Skeletal muscle tissue (tissue), 4 donors: ENCODE data around the gene IQCK. TPM values are rescaled to one million over a fixed set of nuclear protein-coding genes. Genes with fewer than 3 reads are reported as not detected.
A peak's percentile ranks its signal among the peaks of the same experiment; 100 is the strongest.

Experiments
- H3K27ac ChIP-seq: one replicate; pipeline ENCODE4 v1.7.0; 2013; ENCODE audit warnings: mild to moderate bottlenecking, low read depth, low read length, inconsistent platforms
- H3K27me3 ChIP-seq, 3 donors: one replicate each; pipeline ENCODE4 v1.7.0; 2013; ENCODE audit warnings: low read length in 3 of 3; ENCODE audit not compliant: control insufficient read depth in 3 of 3, insufficient read depth in 3 of 3
- H3K36me3 ChIP-seq, 3 donors: one replicate each; pipeline ENCODE4 v1.7.0; 2013; ENCODE audit warnings: low read length in 3 of 3; ENCODE audit not compliant: control insufficient read depth in 3 of 3, insufficient read depth in 3 of 3
- H3K4me1 ChIP-seq, 3 donors: one replicate each; pipeline ENCODE4 v1.7.0; 2013; ENCODE audit warnings: low read length in 3 of 3, mild to moderate bottlenecking in 3 of 3; ENCODE audit not compliant: control insufficient read depth in 3 of 3, insufficient read depth in 3 of 3
- H3K4me3 ChIP-seq, 3 donors: one replicate each; pipeline ENCODE4 v1.7.0; 2013; ENCODE audit warnings: low read length in 3 of 3
- H3K9ac ChIP-seq, 3 donors: one replicate each; pipeline ENCODE4 v1.7.0; 2013; ENCODE audit warnings: low read length in 3 of 3, mild to moderate bottlenecking in 3 of 3, moderate library complexity in 2 of 3, low read depth in 1 of 3
- H3K9me3 ChIP-seq, 3 donors: one replicate each; pipeline ENCODE4 v1.7.0; 2013; ENCODE audit warnings: low read length in 3 of 3; ENCODE audit not compliant: control insufficient read depth in 3 of 3
- total RNA-seq: library from RNA; depleted of rRNA; stranded (reverse); fragments of >200 nt; gene quantifications from one replicate; pipeline ENCODE4 v1.2.3, GENCODE V29; 2014
- donor health status: Osteomylitis.

The IQCK gene
- total RNA-seq, 1 donor from 2014 or later: 10.4 TPM

DNA sequence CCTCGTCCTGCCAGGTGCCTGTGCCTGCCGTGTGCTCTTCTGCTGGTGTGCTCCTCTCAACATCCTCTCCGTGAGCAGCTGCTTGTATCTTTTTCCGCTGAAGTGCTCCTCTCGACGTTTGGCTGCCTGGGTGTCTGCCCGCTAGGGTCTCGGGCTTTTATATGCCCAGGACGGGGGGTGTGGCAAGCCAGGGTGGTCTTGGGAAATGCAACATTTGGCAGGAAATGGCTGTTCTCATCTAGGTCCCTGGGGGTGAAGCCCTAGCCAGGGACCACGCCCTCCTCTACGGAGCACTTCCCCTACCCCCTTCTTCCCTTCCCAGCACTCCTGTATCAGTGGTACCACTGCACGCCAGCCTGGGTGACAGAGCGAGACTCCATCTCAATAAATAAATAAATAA is 49.4 kb downstream of the IQCK start:
- no peak overlapping the region for H3K9ac ChIP-seq
- H3K4me1 ChIP-seq: no peaks in the 10 kb centered on the region
- no peaks in the 10 kb centered on the region for H3K9me3 ChIP-seq
- H3K27ac ChIP-seq: no peak overlapping the region
- peaks cover 0 to 2% (median 0%) of the 10 kb centered on the region in 3 donors for H3K36me3 ChIP-seq
- no peak overlapping the region for H3K4me3 ChIP-seq
- no peaks in the 10 kb centered on the region for H3K27me3 ChIP-seq

- peaks cover 0 to 2% (median 0%) of the 10 kb centered on the region in 3 donors for H3K36me3 ChIP-seq
- H3K4me3 ChIP-seq: no peak overlapping the region
- no peaks in the 10 kb centered on the region for H3K27me3 ChIP-seq
- H3K9ac ChIP-seq: no peak overlapping the region
- H3K4me1 ChIP-seq: no peaks in the 10 kb centered on the region
- H3K27ac ChIP-seq: no peak overlapping the region
- H3K9me3 ChIP-seq: no peaks in the 10 kb centered on the region
Observed at GRCh38 chr16:19769239-19769638, 51.2 kb downstream of the IQCK start.

- Histone ChIP-seq H3K9ac (no peak overlapping the region), H3K4me1 (no peaks in the 10 kb centered on the region), H3K4me3 (no peak overlapping the region), H3K9me3 (no peaks in the 10 kb centered on the region), H3K27ac (no peak overlapping the region), H3K36me3 (peaks cover 0 to 2% (median 0%) of the 10 kb centered on the region in 3 donors), H3K27me3 (no peaks in the 10 kb centered on the region)
Observed at GRCh38 chr16:19771040-19771439, 53.0 kb downstream of the IQCK start.

DNA sequence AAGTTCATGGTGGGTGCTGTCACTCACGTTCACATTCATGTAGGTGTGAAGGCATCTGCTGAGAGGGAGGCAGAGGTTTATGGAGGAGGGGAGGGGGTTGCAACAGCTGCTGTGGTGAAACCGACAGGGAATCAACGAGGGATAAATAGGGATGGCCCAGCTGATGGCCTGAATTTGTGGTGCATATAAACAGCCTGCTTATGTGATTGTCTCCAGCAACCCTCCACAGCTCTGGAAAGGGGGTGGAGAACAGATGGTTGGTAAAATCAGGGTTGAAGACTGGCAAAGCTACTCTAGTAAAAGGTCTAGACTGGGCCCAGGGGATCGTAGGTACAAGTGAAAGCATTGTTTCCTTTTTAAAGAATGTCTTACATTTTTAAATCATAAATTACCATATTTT is 53.7 kb downstream of the IQCK start:
- Histone ChIP-seq H3K9me3 (no peaks in the 10 kb centered on the region), H3K4me3 (no peak overlapping the region), H3K36me3 (peaks cover 0 to 2% (median 0%) of the 10 kb centered on the region in 3 donors), H3K27ac (no peak overlapping the region), H3K27me3 (no peaks in the 10 kb centered on the region), H3K9ac (no peak overlapping the region), H3K4me1 (no peaks in the 10 kb centered on the region)

DNA sequence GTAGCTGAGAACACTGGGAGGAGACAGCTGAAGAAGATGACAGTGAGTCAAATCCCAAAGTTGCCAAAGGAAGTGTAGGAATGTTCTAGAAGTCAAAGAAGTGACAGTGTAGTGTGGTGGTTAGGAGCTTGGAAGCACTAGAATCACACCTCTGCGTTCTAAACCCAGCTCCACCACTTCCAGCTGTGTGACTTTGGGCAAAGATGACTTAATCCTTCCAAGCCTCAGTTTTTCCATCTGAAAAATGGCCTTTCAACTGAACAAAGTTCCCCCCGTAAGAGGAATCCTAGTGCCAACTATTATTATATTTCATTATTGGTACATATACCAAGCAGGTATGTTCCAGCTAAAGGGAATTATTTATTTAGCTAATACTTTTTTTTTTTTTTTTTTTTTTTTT is 56.0 kb downstream of the IQCK start:
- H3K9ac ChIP-seq: no peak overlapping the region
- H3K4me1 ChIP-seq: no peaks in the 10 kb centered on the region
- H3K9me3 ChIP-seq: no peaks in the 10 kb centered on the region
- no peak overlapping the region for H3K4me3 ChIP-seq
- H3K27me3 ChIP-seq: no peaks in the 10 kb centered on the region
- peaks cover 0 to under 1% (median 0%) of the 10 kb centered on the region in 3 donors for H3K36me3 ChIP-seq
- no peak overlapping the region for H3K27ac ChIP-seq

DNA sequence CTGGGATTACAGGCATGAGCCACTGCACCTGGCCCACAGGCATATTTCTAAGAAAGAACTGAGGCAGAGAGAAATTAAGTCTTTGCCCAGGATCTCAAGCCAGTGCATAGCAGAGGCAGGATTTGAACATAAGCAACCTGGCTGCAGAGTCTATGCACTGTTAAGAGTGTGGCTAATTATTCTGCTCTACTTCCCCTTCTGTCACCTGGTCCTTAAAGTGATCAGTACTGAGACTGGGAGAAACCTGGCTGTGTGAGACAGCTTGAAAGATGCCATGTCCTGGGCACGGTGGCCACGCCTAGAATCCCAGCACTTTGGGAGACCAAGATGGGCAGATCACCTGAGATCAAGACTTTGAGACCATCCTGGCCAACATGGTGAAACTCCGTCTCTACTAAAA is 58.1 kb downstream of the IQCK start:
- Histone ChIP-seq H3K9me3 (no peaks in the 10 kb centered on the region), H3K9ac (no peak overlapping the region), H3K27me3 (no peaks in the 10 kb centered on the region), H3K27ac (no peak overlapping the region), H3K36me3 (no peaks in the 10 kb centered on the region), H3K4me3 (no peak overlapping the region), H3K4me1 (no peaks in the 10 kb centered on the region)

- Histone ChIP-seq H3K36me3 (no peaks in the 10 kb centered on the region), H3K9me3 (no peaks in the 10 kb centered on the region), H3K27ac (no peak overlapping the region), H3K9ac (no peak overlapping the region), H3K27me3 (no peaks in the 10 kb centered on the region), H3K4me1 (no peaks in the 10 kb centered on the region), H3K4me3 (no peak overlapping the region)
Observed at GRCh38 chr16:19776565-19776964, 58.5 kb downstream of the IQCK start.

- Histone ChIP-seq H3K9me3 (no peaks in the 10 kb centered on the region), H3K27ac (no peak overlapping the region), H3K4me1 (peaks cover 0 to 4% (median 3%) of the 10 kb centered on the region in 3 donors), H3K27me3 (no peaks in the 10 kb centered on the region), H3K9ac (no peak overlapping the region), H3K4me3 (no peak overlapping the region), H3K36me3 (no peaks in the 10 kb centered on the region)
Observed at GRCh38 chr16:19780321-19780720, 62.2 kb downstream of the IQCK start.

GRCh38 chr16:19781226-19781625 is 63.2 kb downstream of the IQCK start:
- no peak overlapping the region for H3K4me3 ChIP-seq
- H3K27me3 ChIP-seq: no peaks in the 10 kb centered on the region
- H3K36me3 ChIP-seq: no peaks in the 10 kb centered on the region
- H3K4me1 ChIP-seq: peaks cover 0 to 4% (median 3%) of the 10 kb centered on the region in 3 donors
- H3K27ac ChIP-seq: no peak overlapping the region
- H3K9ac ChIP-seq: no peak overlapping the region
- no peaks in the 10 kb centered on the region for H3K9me3 ChIP-seq

GRCh38 chr16:19783363-19784182 is 65.5 kb downstream of the IQCK start:
- peak overlapping the region in 1 of 3 donors; percentile 19 for H3K9ac ChIP-seq
- no peaks in the 10 kb centered on the region for H3K27me3 ChIP-seq
- no peaks in the 10 kb centered on the region for H3K36me3 ChIP-seq
- H3K9me3 ChIP-seq: no peaks in the 10 kb centered on the region
- H3K27ac ChIP-seq: peak overlapping the region; percentile 4
- peaks cover 0 to 4% (median 3%) of the 10 kb centered on the region in 3 donors for H3K4me1 ChIP-seq
- H3K4me3 ChIP-seq: no peak overlapping the region
